HG03045 (cell line): ENCODE measurements around the gene REV3L.

Source experiments
- ATAC-seq: cut with Tn5 transposase; IDR thresholded peaks from one replicate; pipeline ENCODE4 v1.9.1; 2021; ENCODE audit warnings: mild to moderate bottlenecking, moderate library complexity; ENCODE audit not compliant: unreplicated experiment

Gene REV3L

DNA sequence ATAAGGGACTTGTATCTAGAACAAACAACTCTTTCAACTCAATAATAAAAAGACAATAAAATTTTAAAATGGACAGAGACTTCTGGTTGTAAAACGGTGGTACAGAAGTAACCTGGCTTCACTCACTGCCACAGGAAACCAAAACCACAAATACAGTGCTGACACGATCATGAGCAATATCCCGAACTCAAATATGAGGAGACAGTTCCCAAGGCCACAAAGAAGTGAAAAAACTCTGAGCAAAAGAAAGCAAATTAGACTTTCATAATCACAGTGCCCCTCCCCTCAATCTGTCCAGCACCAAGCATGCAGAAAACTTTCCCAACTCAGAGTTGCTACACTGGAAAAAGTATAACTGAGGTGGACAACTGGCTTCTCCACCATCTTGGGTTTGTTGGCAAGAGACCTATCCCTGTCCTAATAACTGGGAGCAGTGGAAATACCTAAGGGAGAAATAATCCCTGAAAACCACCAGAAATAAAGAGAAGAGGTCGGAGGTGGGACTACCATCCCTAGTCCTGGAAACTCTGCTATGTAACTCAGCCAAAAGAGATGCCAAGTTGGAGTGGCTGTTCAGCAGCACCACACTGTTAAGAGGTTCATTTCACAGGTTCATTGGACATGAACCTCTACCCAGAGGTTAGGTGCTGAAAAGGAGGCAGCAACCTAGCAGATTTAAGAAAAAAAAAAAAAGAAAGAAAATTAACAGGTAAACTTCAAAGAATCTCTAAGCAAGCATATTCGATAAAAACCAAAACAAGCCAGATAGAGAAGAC, 55.5 kb downstream of the REV3L start:
- ATAC-seq, result peak; percentile 73

GRCh38 chr6:111423960-111424846, 58.8 kb downstream of the REV3L start:
- ATAC-seq, result no peak

- no peak for ATAC-seq
Observed at GRCh38 chr6:111423055-111423633, 59.9 kb downstream of the REV3L start.

DNA sequence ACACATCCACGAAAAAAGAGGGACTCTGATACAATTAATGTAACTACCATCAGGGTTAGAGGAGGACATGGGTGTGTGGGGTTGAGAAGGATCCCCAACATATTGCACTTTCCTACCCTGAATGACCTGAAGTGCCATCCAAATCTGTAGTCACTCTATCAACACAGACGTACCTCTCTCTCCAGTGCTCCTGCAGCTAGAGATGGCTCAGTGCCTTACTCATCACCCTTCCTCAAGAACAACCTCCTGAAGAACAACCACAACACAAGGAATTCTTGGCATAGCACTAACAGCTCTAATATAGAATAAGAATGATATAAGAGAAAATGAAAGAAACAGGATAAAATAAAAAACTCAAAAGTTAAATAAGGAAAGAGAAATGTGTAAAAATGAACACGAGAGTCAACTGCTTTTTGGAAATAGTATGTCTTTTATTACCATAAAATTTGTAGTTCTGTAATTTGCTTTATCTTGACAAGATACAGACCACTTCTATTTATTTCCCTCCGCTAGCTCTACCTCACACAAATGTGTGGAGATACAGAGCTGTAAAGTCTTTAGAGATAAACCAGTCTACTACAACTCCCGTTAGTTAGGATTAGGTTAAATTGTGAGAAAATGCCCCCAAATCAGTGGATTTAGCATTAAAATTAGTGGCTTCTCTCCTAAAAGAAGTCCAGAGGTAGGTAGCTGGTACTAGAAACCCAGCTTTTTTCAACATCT, 63.9 kb downstream of the REV3L start:
- ATAC-seq, result no peak

DNA sequence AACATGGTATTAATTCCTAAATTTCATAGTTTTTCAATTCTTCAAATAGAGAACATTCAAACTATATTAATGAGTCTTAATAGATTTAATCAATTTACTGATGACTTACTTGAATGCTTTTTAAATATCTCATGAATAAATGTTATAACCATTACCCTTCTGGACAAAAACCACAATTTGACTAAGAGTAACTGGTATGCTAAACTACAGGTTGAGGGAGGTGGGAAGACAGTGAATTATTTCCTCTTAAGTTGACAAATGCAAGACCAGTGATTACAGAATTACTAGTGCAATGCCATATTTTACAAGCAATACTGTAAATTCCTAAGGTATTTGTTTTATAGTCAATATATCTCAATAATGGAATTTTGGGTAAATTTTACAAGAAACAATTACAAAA, 65.1 kb downstream of the REV3L start:
- ATAC-seq, result no peak

GRCh38 chr6:111417181-111417585, 65.8 kb downstream of the REV3L start:
- no peak for ATAC-seq

GRCh38 chr6:111416529-111416928, 66.5 kb downstream of the REV3L start:
- no peak for ATAC-seq

- no peak for ATAC-seq
Observed at GRCh38 chr6:111414373-111414772, 68.6 kb downstream of the REV3L start.

DNA sequence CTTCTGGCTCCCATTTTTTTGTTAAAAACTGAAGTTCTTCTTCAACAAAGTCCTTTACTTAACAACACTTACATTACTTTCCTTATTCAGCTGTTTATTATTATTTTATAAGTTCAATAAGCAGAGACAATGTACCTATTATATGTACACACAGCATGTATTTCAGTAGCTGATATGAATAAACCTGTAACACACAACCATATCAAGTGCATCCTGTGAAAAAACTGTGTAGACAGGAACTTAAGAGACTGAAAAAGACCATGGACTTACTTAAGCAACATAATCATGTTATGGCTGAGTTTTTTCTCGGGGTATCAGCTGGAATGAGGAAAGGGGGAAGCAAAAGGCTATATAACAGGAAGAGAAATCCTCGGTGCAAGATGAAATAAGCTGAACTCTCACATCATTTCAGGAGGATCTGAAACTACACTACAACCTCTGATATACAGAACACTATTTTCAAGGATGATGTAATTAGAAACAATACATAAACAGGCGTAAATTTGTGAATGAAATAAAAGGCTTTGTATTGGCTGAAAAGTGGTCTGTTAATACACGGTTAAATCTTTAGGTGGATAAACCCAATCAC, 70.9 kb downstream of the REV3L start:
- ATAC-seq, result no peak

GRCh38 chr6:111411046-111411445, 72.0 kb downstream of the REV3L start:
- ATAC-seq, result no peak

- no peak for ATAC-seq
Observed at GRCh38 chr6:111410371-111410770, 72.6 kb downstream of the REV3L start.

DNA sequence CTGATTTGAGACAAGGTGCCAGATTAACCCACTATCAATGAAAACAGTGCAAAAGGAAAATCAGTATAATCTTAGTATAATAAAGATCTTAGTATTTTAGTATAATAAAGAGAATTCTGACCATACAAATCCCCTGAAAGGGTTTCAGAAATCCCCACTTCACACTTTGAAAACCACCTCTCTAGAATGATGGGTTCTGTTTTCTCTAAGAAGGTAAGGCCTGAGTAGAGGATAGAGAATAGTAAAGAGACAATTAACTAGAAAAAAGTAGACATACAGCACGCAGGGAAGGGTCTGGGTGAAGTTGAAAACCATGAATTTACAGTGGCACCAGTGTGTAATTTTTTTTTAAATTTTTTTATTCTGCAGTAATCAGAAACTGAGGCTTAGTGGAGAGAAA, 73.6 kb downstream of the REV3L start:
- no peak for ATAC-seq

GRCh38 chr6:111407686-111408085, 75.3 kb downstream of the REV3L start:
- no peak for ATAC-seq

GRCh38 chr6:111406200-111406721, 76.8 kb downstream of the REV3L start:
- ATAC-seq, result peak; percentile 99

DNA sequence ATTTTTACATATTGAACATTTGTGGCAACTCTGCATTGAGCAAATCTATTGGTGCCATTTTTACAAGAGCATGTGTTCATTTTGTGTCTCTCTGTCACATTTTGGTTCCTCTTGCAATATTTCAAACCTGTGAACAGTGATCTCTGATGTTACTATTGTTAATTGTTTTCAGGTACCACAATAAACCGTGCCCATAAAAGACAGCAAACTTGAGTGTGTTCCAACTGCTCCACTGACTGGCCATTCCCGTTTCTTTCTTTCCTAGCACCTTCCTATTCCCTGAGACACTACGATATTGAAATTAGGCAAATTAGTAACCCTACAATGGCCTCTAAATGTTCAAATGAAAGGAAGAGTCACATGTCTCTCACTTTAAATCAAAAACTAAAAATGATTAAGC, 79.6 kb downstream of the REV3L start:
- ATAC-seq, result no peak

DNA sequence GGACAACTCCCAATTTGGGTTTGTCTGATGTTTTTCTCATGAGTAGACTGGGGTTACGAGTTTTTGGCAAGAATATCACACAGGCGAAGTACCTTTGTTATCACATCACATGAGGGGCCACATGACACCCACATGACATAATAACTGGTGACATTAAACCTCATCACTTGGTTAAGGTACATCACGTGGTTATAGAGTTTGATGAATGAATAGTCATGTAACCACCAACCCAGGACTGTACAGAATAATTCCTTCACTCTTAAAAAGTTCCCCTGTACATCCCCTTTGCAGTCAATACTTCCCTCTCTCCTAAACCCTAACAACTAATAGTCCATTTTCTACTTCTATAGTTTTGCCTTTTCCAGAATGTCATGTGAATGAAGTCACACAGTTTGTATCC, 83.4 kb downstream of the REV3L start:
- no peak for ATAC-seq

- ATAC-seq, result no peak
Observed at GRCh38 chr6:111388681-111389080, 94.3 kb downstream of the REV3L start.

- no peak for ATAC-seq
Observed at GRCh38 chr6:111382476-111383294, 100.3 kb downstream of the REV3L start.

GRCh38 chr6:111381728-111382127, 101.3 kb downstream of the REV3L start:
- ATAC-seq, result no peak

DNA sequence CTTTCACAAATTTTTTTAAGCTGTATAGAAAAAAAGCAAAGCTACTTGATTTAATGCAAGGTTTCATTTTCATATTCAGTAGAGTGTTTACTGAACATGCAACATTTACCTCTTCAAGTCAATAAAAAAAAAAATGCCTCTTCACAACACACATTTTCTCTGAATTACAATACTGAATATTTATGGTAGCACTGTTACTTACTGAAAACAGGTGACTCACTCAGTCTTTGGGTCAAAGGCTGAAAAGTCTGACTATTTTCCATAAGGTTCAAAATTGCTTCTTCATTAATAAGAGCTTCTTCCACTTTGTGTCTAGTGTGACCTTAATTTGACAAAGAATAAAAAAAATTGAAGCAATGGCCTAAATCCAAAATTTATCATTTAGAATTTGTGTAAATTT, 101.9 kb downstream of the REV3L start:
- ATAC-seq, result no peak
